RWPE2 (cell line): ENCODE data around the gene SPN.
"Not testable (repeated sequence)": the region's sequence is repeated elsewhere in the genome, so short reads cannot be mapped to it uniquely, and the experiment has no call there.

Experiments
- ATAC-seq: fragments of 200-7000 bp; cut with Tn5 transposase; 3 replicates; pipeline ENCODE4 v1.9.1; 2021; ENCODE audit warnings: low read depth
- DNase-seq: peaks from one replicate; pipeline ENCODE4 v3.0.0-alpha.2; 2020; ENCODE audit warnings: low spot score
- H3K27ac ChIP-seq: fragments of 450-650 bp; 2 replicates; pipeline ENCODE4 v1.5.1; 2017; ENCODE audit warnings: mild to moderate bottlenecking; ENCODE audit not compliant: poor library complexity, severe bottlenecking
- H3K27me3 ChIP-seq: fragments of 250-450 bp; sonication (Bioruptor Pico); 2 replicates; pipeline ENCODE4 v1.5.1; 2021; ENCODE audit warnings: mild to moderate bottlenecking, moderate library complexity; ENCODE audit not compliant: insufficient read depth, poor library complexity, severe bottlenecking
- H3K36me3 ChIP-seq: fragments of 250-450 bp; sonication (Bioruptor Pico); 2 replicates; pipeline ENCODE4 v1.5.1; 2020; ENCODE audit warnings: low read depth, mild to moderate bottlenecking, moderate library complexity
- H3K4me1 ChIP-seq: fragments of 250-450 bp; sonication (Bioruptor Pico); 2 replicates; pipeline ENCODE4 v1.5.1; 2021; ENCODE audit warnings: mild to moderate bottlenecking, moderate library complexity; ENCODE audit not compliant: insufficient read depth, poor library complexity, severe bottlenecking
- H3K4me3 ChIP-seq: fragments of 250-450 bp; sonication (Bioruptor Pico); 2 replicates; pipeline ENCODE4 v1.5.1; 2021; ENCODE audit warnings: mild to moderate bottlenecking, moderate library complexity; ENCODE audit not compliant: severe bottlenecking
- H3K9me3 ChIP-seq: fragments of 250-450 bp; sonication (Bioruptor Pico); 2 replicates; pipeline ENCODE4 v1.5.1; 2021; ENCODE audit warnings: mild to moderate bottlenecking, moderate library complexity; ENCODE audit not compliant: severe bottlenecking
- TF ChIP-seq, protein P1 (sequence below): fragments of 450-650 bp; IDR thresholded peaks from one replicate; pipeline ENCODE4 v1.5.1; 2017; ENCODE audit warnings: mild to moderate bottlenecking, moderate library complexity; ENCODE audit not compliant: poor library complexity, severe bottlenecking

Gene SPN

DNA sequence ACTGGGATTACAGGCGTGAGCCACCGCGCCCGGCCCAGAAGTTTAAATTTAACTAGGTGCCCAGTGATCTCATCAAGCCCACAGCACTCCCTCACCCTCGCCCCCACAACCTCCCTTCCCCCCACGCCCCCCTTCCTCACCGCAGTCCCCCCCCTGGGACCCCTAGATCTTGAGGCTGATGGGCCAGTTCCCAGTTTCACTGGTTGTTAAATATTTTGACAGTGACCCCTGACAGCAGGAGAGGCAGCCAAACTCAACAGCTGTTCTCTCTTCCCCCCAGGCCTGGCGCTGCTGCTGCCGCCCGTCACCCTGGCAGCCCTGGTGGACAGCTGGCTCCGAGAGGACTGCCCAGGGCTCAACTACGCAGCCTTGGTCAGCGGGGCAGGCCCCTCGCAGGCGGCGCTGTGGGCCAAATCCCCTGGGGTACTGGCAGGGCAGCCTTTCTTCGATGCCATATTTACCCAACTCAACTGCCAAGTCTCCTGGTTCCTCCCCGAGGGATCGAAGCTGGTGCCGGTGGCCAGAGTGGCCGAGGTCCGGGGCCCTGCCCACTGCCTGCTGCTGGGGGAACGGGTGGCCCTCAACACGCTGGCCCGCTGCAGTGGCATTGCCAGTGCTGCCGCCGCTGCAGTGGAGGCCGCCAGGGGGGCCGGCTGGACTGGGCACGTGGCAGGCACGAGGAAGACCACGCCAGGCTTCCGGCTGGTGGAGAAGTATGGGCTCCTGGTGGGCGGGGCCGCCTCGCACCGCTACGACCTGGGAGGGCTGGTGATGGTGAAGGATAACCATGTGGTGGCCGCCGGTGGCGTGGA, 31.5 kb downstream of the SPN start:
- H3K4me1 ChIP-seq = no peaks in the 10 kb centered on the region
- DNase-seq = no peak
- no peaks in the 10 kb centered on the region for H3K27me3 ChIP-seq
- H3K27ac ChIP-seq = no peak overlapping the region
- no peaks in the 10 kb centered on the region for H3K9me3 ChIP-seq
- ATAC-seq = no peak
- H3K36me3 ChIP-seq = no peaks in the 10 kb centered on the region
- H3K4me3 ChIP-seq = no peak overlapping the region
- TF ChIP-seq, protein P1, sequence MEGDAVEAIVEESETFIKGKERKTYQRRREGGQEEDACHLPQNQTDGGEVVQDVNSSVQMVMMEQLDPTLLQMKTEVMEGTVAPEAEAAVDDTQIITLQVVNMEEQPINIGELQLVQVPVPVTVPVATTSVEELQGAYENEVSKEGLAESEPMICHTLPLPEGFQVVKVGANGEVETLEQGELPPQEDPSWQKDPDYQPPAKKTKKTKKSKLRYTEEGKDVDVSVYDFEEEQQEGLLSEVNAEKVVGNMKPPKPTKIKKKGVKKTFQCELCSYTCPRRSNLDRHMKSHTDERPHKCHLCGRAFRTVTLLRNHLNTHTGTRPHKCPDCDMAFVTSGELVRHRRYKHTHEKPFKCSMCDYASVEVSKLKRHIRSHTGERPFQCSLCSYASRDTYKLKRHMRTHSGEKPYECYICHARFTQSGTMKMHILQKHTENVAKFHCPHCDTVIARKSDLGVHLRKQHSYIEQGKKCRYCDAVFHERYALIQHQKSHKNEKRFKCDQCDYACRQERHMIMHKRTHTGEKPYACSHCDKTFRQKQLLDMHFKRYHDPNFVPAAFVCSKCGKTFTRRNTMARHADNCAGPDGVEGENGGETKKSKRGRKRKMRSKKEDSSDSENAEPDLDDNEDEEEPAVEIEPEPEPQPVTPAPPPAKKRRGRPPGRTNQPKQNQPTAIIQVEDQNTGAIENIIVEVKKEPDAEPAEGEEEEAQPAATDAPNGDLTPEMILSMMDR = no peak

DNA sequence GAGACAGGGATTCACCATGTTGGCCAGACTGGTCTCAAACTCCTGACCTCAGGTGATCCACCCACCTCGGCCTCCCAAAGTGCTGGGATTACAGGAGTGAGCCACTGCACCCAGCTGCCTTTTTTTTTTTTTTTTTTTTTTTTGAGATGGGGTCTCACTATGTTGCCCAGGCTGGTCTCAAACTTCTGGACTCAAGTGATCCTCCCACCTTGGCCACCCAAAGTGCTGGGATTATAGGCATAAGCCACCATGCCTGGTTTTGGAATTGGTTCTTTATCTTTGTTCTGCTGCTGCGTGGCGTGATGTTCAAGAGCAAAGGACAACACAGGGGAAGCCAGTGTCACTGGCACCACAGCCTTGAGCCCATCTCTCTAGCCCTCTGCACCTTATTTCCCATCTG, 32.6 kb downstream of the SPN start:
- ATAC-seq, H3K36me3 ChIP-seq, H3K4me1 ChIP-seq, H3K27ac ChIP-seq, H3K27me3 ChIP-seq, H3K9me3 ChIP-seq, H3K4me3 ChIP-seq, DNase-seq: not testable (repeated sequence)

DNA sequence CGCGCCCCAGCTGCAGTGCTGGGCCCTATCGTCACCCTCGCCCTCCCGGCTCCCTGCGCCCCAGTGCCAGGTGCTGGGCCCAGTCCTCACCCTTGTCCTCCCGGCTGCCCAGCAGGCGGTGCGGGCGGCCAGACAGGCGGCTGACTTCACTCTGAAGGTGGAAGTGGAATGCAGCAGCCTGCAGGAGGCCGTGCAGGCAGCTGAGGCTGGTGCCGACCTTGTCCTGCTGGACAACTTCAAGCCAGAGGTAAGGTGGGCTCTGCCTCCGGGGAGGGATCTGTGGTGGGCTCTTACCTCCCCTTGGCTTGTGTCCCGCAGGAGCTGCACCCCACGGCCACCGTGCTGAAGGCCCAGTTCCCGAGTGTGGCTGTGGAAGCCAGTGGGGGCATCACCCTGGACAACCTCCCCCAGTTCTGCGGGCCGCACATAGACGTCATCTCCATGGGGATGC, 33.9 kb downstream of the SPN start:
- DNase-seq = no peak
- TF ChIP-seq, protein P1 = no peak

DNA sequence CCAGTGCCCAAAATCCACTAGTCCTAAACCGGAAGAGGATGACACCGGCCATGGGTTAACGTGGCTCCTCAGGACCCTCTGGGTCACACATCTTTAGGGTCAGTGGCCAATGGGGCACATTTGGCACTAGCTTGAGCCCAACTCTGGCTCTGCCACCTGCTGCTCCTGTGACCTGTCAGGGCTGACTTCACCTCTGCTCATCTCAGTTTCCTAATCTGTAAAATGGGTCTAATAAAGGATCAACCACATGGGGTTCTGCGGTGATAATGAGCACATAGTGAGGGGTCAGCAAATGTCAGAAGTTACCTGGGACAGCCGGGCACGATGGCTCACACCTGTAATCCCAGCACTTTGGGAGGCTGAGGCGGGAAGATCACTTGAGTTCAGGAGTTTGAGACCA, 34.3 kb downstream of the SPN start:
- no peak overlapping the region for H3K27ac ChIP-seq
- H3K4me1 ChIP-seq = no peaks in the 10 kb centered on the region
- no peak for ATAC-seq

More for the DNA sequence above, 33.9 kb downstream of the SPN start:
- H3K9me3 ChIP-seq = no peaks in the 10 kb centered on the region
- H3K27me3 ChIP-seq = no peaks in the 10 kb centered on the region
- no peak overlapping the region for H3K27ac ChIP-seq
- H3K4me3 ChIP-seq = no peak overlapping the region
- ATAC-seq = no peak
- H3K4me1 ChIP-seq = no peaks in the 10 kb centered on the region
- no peaks in the 10 kb centered on the region for H3K36me3 ChIP-seq

DNA sequence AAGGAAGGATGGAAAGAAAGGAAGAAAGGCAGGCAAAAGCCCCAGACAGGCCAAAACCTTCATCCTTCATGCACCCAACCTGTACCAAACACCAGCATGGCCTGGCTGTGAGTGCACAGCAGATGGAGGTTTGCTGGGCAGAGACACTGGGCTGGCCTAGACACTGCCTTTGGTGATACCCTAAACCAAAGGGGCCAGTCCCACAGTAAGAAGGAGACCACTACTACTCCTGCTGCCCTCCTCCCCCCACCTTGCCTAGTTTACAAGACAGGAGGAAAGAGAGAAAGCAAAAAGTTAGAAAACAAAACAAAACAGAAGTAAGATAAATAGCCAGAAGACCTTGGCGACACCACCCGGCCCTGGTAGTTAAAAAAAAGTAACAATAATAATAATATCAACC, 35.0 kb downstream of the SPN start:
- ATAC-seq (no peak), DNase-seq (no peak)
- Histone ChIP-seq H3K27ac (no peak overlapping the region), H3K4me3 (no peak overlapping the region), H3K4me1 (no peaks in the 10 kb centered on the region), H3K27me3 (no peaks in the 10 kb centered on the region), H3K36me3 (no peaks in the 10 kb centered on the region), H3K9me3 (no peaks in the 10 kb centered on the region)
- TF ChIP-seq, protein P1 = no peak

More for the DNA sequence above, 34.3 kb downstream of the SPN start:
- Histone ChIP-seq H3K4me3 (no peak overlapping the region), H3K36me3 (no peaks in the 10 kb centered on the region), H3K27me3 (no peaks in the 10 kb centered on the region), H3K9me3 (no peaks in the 10 kb centered on the region)
- no peak for DNase-seq
- TF ChIP-seq, protein P1 = no peak
